HG03097 (cell line): ENCODE measurements around the gene ACOT8.
"Not testable (repeated sequence)": the region's sequence is repeated elsewhere in the genome, so short reads cannot be mapped to it uniquely, and the experiment has no call there.

Experiments used
- ATAC-seq: cut with Tn5 transposase; IDR thresholded peaks from one replicate; pipeline ENCODE4 v1.9.1; 2021; ENCODE audit not compliant: unreplicated experiment, low FRiP score

ACOT8 gene

DNA sequence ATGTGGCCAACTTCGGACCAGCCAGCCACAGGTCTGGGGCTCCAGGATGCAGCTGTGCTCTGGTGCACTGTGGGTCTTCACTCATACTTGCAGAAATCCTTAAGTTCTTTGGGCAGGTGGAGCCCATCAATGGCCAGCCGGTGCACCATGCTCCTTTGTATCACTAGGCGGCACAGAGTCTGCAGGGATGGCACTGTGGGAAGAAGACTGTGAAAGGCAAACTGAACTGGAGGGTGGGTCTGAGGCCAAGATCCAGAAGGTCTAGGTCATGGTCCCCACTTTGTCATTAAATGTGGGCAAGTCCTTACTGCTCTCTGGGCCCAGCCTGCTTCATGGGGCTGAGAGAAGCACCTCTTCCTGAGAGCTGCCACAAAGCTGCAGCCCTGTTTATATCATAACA is 31.5 kb upstream of the ACOT8 start:
- no peak for ATAC-seq

DNA sequence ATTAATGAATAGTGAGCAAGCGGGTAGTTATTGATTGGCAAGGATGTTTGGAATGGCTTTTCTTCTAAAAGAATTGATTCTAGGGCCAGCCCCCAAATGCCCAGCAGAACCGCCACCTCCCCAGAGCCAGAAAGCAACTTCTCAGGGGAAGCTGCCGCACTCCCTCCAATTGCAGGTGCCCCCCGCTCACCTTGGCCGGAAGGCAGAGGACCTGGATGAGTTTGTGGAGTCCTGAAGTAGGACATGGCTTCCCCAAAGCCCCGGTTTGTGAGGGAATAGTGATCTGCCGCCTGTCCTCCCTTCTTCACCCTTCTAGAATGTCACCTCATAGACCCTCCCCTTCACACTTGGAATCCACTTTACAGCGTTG is 30.1 kb upstream of the ACOT8 start, which contains the start of gene SPATA25:
Gene SPATA25 (minus strand): TSS at position 277 of the 370 bp plus-strand sequence. CDS start 32 bp downstream, at position 245.
- ATAC-seq = no peak

DNA sequence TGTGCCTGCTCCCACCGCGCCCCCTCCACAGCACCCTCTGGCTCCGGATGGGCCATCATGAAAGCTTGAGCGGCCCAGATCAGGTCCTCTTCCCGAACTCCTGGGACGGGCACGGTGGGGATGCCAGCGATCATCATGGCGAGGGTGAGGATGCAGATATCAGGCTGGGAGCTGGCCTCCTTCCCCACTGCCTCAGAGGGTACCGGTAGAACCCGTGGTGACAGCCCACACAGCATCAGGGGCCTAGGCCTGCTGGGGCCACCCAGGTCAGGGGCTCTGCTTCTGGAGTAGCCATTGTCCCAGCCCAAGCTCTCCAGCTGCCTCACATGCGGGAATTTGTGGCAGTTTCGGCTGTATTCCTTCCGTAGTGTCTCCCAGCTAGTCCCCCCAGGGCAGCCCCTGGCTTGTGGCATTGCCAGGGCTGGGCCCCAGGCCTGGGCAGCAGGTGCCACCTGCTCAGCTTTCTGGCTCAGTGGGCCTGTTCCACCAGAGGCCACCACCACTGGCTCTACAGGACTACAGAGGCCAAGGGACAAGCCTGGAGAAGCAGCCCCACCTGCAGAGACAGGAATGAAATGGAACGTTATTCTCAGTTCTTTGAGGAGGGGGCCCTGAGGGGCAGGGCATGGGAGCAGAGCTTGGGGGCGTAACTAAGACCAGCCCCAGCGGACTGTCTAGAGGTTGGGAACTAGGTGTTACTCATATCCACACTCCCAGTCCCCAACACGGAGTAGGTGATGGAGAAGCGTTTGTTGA is 29.6 kb upstream of the ACOT8 start:
- ATAC-seq = no peak

DNA sequence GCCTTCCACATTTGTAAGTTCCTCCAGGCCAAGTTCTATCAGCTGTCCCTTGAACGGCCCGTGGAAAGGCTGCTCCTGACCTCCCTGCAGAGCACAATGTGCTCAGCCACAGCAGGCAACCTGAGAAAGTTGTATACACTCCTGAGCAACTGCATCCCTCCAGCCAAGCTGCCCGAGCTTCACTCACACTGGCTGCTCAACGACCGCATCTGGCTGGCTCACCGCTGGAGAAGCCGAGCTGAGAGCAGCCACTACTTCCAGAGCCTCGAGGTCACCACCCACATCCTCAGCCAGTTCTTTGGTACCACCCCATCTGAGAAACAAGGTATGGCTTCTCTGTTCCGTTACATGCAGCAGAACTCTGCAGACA is 25.9 kb upstream of the ACOT8 start:
- no peak for ATAC-seq

DNA sequence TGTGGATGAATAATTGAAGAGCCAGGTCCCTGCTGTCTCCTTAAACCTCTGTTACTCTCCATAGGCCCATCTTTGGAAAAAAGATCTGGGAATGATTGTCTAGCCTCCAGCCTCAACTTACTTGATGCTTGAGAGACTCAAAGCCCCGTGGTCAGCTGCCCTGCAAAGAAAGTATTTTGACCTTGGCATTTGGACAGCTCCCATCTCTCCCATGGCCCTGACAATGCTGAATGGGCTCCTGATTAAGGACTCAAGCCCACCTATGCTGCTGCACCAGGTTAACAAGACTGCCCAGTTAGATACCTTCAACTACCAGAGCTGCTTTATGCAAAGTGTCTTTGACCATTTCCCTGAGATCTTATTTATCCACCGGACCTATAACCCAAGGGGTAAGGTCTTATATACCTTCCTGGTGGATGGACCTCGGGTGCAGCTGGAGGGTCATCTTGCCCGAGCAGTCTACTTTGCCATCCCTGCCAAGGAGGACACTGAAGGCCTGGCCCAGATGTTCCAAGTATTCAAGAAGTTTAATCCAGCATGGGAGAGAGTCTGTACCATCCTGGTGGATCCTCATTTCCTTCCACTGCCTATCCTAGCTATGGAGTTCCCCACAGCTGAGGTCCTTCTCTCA is 25.4 kb upstream of the ACOT8 start:
- ATAC-seq = no peak

DNA sequence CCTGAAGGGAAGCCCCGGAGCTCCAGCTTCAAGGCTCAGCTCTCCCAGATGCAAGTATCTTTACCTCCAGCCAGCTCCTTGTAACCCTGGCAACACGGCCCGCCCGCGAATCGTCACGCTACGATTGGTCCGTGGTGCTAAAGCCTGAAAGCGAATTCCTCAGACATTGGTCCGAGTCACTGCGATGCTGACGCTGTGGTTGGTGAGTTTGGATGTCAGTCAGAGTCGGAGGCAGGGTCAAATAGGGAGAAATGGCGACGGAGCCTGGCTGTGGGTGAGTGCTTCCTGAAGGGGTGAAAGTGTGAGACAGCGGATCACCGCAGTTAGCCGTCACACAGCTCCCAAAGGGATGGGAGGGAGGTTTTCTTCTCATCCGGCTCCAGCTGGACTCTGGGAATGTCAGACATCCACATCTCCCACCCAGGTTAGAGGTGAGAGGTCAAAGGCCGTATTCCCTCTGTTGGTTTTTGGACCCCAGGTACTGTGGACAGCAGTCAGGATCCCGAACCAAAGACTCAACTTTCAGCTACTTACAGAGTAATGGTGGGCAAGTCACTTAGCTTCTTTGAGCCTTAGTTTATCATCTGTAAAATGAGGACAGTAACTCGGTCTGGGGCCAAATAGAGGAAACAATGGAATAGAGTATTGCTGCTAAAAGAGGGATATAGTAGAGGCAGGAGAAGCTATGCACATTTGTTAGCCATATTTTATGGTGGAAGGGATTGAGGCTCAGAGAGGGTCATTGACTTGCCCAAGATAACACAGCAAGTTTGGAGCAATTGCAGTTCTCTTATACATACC is 24.0 kb upstream of the ACOT8 start, which contains the start of gene ZSWIM1:
Gene ZSWIM1 (plus strand): TSS at position 240 of the 801 bp plus-strand sequence. CDS start 1,366 bp downstream, outside the sequence.
- peak; percentile 93 for ATAC-seq

DNA sequence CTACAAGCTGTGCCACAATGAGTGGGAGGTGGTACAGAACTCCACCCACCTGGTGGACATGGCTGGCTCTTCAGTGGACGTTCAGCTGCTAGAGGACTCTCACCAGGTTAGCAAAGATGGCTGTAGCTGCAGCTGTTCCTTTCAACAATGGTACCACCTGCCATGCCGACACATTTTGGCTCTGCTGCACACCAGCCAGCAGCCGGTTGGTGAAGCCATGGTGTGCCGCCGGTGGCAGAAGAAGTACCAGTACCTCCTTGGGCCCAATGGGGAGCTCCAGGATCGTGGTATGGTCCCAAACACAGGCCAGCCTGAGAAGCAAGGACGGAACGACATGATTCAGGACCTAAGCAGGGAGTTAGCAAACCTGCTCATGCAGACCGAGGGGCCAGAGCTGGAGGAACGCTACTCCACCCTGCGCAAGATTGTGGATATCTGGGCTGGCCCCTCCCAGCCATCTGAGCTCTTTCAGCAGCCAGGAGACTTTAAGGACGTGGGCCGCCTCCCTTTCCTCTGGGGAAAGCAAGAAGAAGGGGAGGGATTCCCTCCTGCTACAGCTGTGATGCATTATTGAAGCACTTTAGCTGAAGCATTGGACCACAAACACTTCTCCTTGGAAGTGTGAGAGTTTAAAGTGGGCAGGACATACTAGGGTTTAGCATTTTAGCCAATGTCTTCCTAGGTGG is 21.0 kb upstream of the ACOT8 start:
- ATAC-seq = no peak

DNA sequence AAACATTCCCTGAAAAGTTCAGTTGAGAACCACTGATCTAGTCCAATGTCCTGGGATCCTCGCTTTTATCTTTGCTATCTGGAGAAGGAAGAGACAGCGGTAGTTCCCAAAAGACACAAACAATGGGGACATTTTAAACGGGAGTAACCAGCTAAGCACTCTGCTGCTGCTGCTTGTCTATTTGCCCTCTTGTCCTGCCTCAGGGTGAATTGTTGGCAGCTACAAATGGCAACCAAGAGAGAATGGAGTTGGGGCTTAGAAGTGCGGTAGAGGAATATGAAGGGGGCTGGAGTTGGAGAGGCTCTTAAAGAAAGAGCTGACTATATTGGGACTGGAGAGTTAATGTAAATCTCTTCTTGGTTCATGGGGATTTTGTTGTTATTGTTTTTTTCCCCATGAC is 17.4 kb upstream of the ACOT8 start:
- no peak for ATAC-seq

DNA sequence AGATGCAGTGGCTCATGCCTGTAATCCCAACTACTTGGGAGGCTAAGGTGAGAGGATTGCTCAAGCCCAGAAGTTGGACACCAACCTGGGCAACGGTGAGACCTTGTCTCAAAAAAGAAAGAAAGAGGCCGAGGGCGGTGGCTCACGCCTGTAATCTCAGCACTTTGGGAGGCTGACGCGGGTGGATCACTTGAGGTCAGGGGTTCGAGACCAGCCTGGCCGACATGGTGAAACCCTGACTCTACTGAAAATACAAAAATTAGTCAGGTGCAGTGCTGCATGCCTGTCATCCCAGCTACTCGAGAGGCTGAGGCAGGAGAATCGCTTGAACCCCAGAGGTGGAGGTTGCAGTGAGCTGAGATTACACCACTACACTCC is 16.9 kb upstream of the ACOT8 start:
- ATAC-seq = not testable (repeated sequence)

DNA sequence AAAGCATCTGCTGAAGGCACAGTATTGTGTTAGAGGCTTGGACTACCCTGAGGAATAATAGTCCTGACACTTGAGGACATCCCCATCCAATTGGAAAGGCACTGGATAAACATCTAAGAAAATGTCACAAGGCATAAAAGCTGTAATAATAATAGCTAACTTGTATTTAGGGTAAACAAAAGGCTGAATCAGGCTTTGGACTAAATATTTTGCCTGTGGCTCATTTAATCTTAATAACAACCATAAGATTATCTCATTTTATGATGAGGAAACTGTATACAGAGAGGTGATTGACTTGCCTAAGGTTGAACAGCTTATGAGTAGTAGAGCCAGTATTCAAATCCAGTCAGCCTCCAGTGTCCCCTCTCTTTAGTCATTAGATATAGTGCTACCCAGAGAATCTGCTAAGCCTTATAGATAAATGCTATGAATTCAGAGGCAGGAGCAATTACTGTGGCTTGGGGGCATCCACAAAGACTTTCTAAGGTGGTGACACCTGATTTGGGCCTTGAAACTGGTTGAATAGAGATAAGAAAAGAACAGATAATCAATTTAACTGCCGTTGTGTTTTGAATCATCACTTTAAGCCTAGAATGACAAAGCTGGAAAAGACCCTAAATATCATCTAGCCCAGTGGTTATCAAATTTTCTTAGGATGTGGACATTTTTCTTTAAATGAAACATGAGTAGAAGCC is 16.4 kb upstream of the ACOT8 start:
- no peak for ATAC-seq

DNA sequence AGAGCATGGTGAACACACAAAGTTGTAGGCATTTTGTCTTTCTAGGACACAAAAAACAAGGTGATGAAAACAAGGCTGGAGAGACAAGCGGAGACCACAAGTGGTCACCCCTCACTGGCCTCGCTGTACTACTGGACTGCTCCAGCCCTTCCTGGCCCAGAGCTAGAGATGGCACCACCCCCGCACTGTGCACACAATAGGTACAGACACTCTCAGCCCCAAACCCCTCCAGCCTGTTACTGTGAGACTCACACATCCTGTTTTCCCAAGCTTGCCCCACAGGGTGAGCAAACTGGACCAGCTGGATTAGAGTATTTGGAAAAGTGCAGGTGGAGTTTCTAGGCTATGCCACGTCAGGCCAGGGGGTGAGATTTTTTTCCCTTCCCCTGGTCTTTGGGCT is 15.4 kb upstream of the ACOT8 start:
- ATAC-seq = no peak

DNA sequence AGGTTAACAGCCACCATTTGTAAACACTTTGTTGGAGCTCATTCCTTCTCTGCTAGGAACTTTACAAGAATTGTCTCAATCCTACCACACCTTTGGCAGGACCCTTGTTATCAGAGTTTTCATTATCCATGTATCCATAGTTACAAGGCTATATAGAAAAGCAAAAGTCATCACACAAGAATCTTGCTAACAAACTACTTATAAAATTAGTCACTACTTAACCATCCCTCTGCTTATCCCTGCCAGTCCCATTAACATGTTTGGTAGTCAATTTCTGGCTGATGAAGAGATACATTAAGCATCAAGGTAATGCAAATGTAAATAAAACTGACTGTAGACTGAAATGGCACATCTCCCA is 10.6 kb upstream of the ACOT8 start:
- no peak for ATAC-seq

DNA sequence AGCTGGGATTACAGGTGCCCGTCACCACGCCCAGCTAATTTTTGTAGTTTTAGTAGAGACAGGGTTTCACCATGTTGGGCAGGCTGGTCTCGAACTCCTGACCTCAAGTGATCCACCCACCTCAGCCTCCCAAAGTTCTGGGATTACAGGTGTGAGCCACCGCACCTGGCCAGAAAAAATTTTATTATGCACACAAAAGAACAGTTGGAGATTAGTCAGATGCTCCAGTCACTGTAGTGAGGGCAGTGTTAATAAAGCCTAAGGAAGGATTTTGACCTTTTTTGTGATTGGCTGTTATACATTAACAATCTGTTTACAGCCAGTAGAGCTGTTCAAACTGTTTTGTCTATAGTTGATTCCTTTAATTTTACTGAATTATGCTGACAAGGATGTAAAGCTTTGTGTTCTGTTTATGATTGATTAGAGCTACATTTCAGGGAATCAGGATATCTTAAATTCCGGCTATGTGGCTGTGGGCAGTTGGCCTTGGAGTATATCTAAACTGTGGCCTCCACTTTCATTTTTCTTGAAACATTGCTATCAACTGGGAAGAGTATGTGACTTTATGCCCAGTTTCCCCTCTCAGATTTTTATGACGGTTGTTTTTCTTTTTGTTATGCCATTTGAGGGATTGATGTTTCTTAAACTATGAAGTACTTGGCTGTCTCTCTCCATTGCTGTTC is 10.1 kb upstream of the ACOT8 start:
- ATAC-seq = no peak

DNA sequence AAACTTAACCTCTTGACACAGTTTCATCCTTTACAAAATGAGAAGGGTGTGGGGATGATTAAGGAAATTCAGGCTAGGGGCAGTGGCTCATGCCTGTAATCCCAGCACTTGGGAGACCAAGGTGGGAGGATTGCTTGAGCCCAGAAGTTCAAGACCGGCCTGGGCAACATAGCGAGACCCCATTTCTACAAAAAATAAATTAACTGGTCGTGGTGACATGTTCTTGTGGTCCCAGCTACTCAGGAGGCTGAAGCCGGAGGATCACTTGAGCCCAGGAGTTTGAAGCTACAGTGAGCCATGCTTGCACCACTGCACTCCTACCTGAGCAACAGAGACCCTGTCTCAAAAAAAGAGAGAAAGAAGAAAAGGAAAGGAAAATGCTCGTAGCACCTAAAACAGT is 9.3 kb upstream of the ACOT8 start:
- ATAC-seq = no peak

DNA sequence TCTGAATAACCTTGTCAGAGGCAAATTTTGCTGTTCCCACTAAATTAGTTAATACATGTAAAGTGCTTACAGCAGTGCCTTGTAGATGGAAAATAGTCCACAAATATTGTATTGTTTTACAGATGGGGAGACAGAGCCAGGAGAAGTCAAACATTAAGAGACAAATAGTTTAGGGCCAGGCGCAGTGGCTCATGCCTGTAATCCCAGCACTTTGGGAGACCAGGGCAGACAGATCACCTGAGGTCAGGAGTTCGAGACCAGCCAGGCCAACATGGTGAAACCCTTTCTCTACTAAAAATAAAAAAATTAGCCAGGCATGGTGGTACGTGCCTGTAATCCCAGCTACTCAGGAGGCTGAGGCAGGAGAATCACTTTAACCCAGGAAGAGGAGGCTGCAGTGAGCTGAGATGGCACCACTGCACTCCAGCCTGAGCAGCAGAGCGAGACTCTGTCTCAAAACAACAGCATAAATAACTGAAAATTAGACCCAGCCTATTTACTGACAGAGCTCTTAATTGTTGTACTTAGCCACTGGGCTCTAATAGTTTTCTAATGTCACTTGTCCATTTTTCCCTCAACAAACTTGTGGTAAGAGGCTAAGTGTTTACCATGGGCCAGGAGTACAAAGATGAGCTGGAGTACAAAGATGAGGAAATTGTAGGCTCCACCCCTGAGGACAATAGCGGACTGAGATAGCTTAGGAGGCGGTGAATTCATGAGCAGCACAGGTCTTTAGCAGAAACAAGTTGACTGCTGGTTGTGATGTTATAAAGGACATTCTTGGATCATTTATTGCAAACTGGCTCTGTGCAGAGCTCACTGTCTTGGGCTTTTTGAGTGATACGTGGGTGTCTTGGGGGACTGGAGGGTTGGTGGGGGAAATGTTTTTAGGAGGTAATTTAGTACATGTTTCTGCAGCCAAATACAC is 6.6 kb upstream of the ACOT8 start:
- ATAC-seq = no peak

DNA sequence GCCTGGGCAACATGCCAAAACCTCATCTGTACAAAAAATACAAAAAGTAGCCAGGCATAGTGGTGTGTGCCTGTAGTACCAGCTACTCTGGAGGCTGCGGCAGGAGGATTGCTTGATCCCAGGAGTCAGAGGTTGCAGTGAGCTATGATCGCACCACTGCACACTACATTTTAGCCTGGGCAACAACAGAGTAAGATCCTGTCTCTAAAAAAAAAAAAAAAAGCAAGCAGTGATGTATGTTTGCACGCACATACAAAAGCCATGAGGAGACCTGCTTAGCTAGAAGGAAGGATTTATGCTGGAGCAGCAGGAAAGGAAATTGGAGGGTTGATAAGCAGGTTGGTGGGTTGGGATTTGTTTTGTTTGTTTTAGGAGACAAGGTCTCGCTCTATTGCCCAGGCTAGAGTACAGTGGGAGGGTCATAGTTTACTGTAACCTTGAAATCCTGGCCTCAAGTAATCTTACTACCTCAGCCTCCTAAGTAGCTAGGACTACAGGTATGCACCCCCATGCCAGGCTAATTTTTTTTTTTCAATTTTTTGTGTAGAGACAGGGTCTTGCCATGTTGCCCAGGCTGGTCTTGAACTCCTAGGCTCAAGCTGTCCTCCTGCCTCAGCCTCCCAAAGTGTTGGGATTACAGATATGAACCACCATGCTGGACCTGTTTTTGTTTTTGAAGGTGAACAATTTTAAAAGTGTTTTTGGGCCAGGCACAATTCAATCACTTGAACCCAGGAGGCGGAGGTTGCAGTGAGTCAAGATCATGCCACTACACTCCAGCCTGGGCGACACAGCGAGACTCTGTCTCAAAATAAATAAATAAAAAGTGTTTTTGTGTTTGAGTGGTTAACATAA is 4.3 kb upstream of the ACOT8 start:
- ATAC-seq = no peak

DNA sequence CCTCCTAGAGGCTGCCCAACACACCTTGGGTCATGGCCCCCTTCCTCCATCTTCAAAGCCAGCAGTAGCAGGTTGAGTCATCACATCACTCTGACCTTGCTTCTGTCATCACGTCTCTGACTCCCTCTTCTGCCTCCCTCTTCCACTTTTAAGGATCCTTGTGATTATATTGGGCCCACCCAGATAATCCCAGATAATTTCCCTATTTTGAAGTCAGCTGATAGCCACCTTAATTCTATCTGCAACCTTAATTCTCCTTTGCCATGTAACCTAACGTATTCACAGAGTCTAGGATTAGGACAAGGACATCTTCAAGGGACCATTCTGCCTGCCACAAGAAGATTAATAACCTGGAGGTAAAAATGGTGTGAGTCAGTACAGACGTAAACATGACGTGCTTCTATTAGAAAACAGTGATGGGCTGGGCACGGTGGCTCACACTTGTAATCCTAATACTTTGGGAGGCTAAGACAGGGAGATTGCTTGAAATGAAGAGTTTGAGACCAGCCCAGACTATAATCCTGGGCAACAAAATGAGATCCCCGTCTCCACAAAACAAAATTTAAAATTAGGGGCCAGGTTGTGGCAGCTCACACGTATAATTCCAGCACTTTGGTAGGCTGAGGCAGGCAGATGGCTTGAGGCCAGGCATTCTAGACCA is 3.5 kb upstream of the ACOT8 start:
- no peak for ATAC-seq
